ENCODE results near the gene PRKCH. TPM values are rescaled to one million over a fixed set of nuclear protein-coding genes. Genes with fewer than 3 reads are reported as not detected.

PRKCH gene
- total RNA-seq, 4 donors from 2014 or later, result 17.9 to 105 (median 63.5) TPM

GRCh38 chr14:61481701-61482100 lies 160.3 kb downstream of the PRKCH start:
- TF ChIP-seq POLR2A (IDR thresholded peaks at IDR 0.05), result no peak
- TF ChIP-seq, protein P1, sequence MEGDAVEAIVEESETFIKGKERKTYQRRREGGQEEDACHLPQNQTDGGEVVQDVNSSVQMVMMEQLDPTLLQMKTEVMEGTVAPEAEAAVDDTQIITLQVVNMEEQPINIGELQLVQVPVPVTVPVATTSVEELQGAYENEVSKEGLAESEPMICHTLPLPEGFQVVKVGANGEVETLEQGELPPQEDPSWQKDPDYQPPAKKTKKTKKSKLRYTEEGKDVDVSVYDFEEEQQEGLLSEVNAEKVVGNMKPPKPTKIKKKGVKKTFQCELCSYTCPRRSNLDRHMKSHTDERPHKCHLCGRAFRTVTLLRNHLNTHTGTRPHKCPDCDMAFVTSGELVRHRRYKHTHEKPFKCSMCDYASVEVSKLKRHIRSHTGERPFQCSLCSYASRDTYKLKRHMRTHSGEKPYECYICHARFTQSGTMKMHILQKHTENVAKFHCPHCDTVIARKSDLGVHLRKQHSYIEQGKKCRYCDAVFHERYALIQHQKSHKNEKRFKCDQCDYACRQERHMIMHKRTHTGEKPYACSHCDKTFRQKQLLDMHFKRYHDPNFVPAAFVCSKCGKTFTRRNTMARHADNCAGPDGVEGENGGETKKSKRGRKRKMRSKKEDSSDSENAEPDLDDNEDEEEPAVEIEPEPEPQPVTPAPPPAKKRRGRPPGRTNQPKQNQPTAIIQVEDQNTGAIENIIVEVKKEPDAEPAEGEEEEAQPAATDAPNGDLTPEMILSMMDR (IDR thresholded peaks at IDR 0.05), result no peak
- DNase-seq, result no peak
- no peaks in the 10 kb centered on the region for H3K27me3 ChIP-seq
- H3K36me3 ChIP-seq, result no peaks in the 10 kb centered on the region
- no peak overlapping the region for H3K27ac ChIP-seq
- no peaks in the 10 kb centered on the region for H3K4me1 ChIP-seq
- no peak overlapping the region for H3K4me3 ChIP-seq
- no peaks in the 10 kb centered on the region for H3K9me3 ChIP-seq
- intact Hi-C loops (cut with DNase I; ENCODE audit: low total_unique reads), result no loop called here

DNA sequence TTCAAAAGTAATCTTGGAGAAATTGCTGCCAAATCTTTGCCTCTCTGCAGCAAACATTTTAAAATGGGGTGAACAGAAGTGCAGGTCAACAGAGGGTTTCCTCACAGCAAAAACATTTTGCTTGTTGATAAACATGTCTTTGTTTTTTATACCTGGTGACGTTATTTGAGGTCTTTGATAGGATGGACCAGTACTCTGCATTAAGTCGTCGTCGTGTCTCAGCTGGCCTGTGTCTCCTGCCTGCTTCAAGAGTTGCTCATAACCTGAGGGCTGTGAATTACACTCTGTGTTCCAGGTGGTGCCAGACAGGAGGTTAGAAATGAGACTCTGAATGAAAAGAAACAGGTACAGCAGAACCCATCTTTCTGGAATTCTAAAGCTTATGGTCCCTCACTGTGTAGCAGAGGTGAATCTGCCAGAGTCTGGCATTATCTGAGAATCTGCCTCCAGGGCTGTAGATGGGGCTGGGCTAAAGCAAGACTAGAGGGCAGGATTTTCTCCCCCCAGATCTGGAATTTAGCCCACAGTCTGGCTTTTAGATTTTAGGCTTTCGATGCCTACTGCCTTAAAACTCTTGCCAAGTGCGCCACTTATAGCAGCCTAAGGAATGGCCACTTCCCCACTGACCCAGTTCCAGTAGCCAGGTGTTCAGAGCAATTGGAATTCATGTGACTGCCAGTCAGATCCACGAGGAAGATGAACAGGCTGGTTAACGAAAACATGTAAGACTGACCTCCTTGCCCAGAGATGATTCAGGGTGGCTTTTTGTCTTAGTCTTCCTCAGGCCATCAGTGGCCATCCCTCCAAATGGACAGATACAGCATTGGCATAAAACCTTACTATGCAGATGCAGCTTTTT lies 161.2 kb downstream of the PRKCH start:
- no peaks in the 10 kb centered on the region for H3K36me3 ChIP-seq
- DNase-seq, result no peak
- TF ChIP-seq POLR2A (IDR thresholded peaks at IDR 0.05), result no peak
- TF ChIP-seq, protein P1 (IDR thresholded peaks at IDR 0.05), result no peak

DNA sequence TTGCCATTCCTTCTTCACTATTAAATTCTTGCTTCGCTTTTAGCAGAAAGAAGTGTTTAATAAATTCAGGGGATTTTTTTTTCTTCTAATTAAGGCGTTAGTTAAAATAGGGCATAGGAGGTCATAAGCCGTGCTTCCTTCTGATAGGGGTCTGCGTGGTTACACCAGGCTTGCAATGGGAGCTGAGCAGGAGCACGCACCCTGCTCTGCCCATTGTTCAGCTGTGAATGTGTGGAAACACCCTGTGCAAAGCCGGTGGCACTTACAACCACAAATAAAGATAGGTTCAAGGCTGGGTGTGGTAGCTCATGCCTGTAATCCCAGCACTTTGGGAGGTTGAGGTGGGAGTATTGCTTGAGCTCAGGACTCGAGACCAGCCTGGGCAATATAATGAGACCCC lies 162.1 kb downstream of the PRKCH start:
- TF ChIP-seq, protein P1 (IDR thresholded peaks at IDR 0.05), result no peak
- no peak for TF ChIP-seq POLR2A (IDR thresholded peaks at IDR 0.05)

More for the DNA sequence above, 161.2 kb downstream of the PRKCH start:
- Histone ChIP-seq H3K9me3 (no peaks in the 10 kb centered on the region), H3K27me3 (no peaks in the 10 kb centered on the region), H3K27ac (no peak overlapping the region), H3K4me3 (no peak overlapping the region), H3K4me1 (no peaks in the 10 kb centered on the region)
- intact Hi-C loops (cut with DNase I; ENCODE audit: low total_unique reads), result no loop called here

GRCh38 chr14:61484031-61484430 lies 162.7 kb downstream of the PRKCH start:
- Histone ChIP-seq H3K36me3 (no peaks in the 10 kb centered on the region), H3K9me3 (no peaks in the 10 kb centered on the region), H3K4me3 (no peak overlapping the region), H3K27me3 (no peaks in the 10 kb centered on the region), H3K27ac (no peak overlapping the region), H3K4me1 (no peaks in the 10 kb centered on the region)
- intact Hi-C loops (cut with DNase I; ENCODE audit: low total_unique reads), result no loop called here
- TF ChIP-seq POLR2A (IDR thresholded peaks at IDR 0.05), result no peak
- TF ChIP-seq, protein P1 (IDR thresholded peaks at IDR 0.05), result no peak
- no peak for DNase-seq

More for the DNA sequence above, 162.1 kb downstream of the PRKCH start:
- H3K36me3 ChIP-seq, result no peaks in the 10 kb centered on the region
- no peak overlapping the region for H3K4me3 ChIP-seq
- H3K9me3 ChIP-seq, result no peaks in the 10 kb centered on the region
- no peaks in the 10 kb centered on the region for H3K4me1 ChIP-seq
- H3K27me3 ChIP-seq, result no peaks in the 10 kb centered on the region
- DNase-seq, result no peak
- intact Hi-C loops (cut with DNase I; ENCODE audit: low total_unique reads), result no loop called here
- H3K27ac ChIP-seq, result no peak overlapping the region

- Histone ChIP-seq H3K27me3 (no peaks in the 10 kb centered on the region), H3K27ac (no peak overlapping the region), H3K36me3 (no peaks in the 10 kb centered on the region), H3K4me3 (no peak overlapping the region), H3K4me1 (no peaks in the 10 kb centered on the region), H3K9me3 (no peaks in the 10 kb centered on the region)
- intact Hi-C loops (cut with DNase I; ENCODE audit: low total_unique reads), result no loop called here
- no peak for TF ChIP-seq POLR2A (IDR thresholded peaks at IDR 0.05)
- TF ChIP-seq, protein P1 (IDR thresholded peaks at IDR 0.05), result no peak
- no peak for DNase-seq
Measured at GRCh38 chr14:61484826-61485584, 163.6 kb downstream of the PRKCH start.
